Measurements from ENCODE around the gene SNX33.
"Not testable (repeated sequence)": the region's sequence is repeated elsewhere in the genome, so short reads cannot be mapped to it uniquely, and the experiment has no call there.

SNX33 gene

DNA sequence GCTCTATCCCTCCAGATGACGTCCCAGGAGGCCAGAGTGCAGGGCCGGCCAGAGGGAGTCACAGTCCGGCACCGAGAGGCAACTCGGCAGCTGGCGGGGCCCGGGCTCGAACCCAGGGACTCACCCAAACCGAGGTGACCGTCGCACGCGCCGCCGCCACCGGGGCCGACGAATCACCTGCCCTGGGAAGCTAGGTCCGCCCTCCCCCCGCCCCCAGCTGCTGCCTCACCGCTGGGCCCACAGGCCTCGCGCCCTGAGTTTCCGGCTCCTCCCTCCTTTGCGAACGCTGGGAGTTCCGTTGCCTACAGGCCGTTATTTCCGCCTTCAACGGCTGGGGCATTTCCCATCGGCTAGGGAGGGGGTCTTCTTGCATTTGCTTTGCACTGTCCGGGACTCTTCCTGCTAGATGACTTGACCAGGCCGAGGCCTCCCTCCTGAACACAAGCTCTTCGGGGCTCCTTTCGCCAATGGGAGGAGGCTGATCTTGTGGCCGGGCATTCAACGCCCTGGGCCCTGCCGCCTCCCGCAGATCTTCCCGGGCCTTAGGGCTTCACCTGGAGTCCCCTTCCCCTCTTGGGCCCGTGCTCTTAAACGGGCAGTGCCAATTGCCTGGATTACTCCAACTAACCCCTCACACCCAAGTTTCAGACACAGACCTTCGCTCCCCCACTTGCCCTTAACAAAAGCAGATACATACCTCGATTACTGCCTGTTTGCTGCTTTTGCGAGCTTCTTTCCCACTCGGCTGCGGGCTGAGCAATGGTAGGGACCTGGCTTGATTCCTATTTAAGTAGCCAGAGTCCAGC is 22.0 kb upstream of the SNX33 start, which contains the start of gene SNUPN:
TSS of gene SNUPN (minus strand) at position 184 of the 806 bp plus-strand sequence. CDS start 4,674 bp downstream, outside the sequence.
- Histone ChIP-seq H3K4me3 (ENCODE audit: low read length) (peak within 1 kb of the TSS; percentile 97), H3K9ac (ENCODE audit: low read depth, low read length) (peak within 1 kb of the TSS; percentile 96), H3K27ac (ENCODE audit: low read depth, low read length) (peak within 1 kb of the TSS; percentile 100), H3K9me3 (ENCODE audit: insufficient read depth, low read depth, low read length) (no peaks in the 10 kb centered on the region), H3K4me1 (ENCODE audit: insufficient read depth, low read length) (no peaks in the 10 kb centered on the region; the same call in 1 of the 2 replicates), H3K27me3 (ENCODE audit: insufficient read depth, low read length) (no peaks in the 10 kb centered on the region), H3K36me3 (ENCODE audit: insufficient read depth, low read length) (peaks cover 4% of the 10 kb centered on the region)
- 2% methylated on average over 47 of the region's 47 CpGs for WGBS

DNA sequence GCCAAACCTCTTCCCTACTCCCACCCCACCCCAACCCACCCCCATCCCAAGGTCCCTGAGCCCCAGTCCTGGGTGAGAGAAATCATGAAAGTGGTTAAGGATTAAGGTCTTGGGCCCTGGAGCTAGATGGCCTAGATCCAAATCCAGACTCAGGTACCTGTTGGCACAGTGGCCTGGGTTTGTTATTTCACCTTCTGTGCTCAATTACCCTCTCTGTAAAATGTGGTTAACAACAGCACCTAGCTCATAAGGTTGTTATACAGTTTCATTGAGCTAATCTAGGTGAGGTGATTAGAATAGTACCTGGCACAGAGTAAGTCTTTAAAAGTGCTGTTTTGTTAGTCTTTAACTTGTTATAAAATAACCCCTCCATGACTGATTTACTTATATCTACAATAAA is 15.8 kb upstream of the SNX33 start:
- Histone ChIP-seq H3K27me3 (ENCODE audit: insufficient read depth, low read length) (no peaks in the 10 kb centered on the region), H3K4me1 (ENCODE audit: insufficient read depth, low read length) (no peaks in the 10 kb centered on the region; the same call in 1 of the 2 replicates), H3K36me3 (ENCODE audit: insufficient read depth, low read length) (no peaks in the 10 kb centered on the region), H3K4me3 (ENCODE audit: low read length) (no peak overlapping the region), H3K9me3 (ENCODE audit: insufficient read depth, low read depth, low read length) (no peaks in the 10 kb centered on the region), H3K27ac (ENCODE audit: low read depth, low read length) (no peak overlapping the region), H3K9ac (ENCODE audit: low read depth, low read length) (no peak overlapping the region)

DNA sequence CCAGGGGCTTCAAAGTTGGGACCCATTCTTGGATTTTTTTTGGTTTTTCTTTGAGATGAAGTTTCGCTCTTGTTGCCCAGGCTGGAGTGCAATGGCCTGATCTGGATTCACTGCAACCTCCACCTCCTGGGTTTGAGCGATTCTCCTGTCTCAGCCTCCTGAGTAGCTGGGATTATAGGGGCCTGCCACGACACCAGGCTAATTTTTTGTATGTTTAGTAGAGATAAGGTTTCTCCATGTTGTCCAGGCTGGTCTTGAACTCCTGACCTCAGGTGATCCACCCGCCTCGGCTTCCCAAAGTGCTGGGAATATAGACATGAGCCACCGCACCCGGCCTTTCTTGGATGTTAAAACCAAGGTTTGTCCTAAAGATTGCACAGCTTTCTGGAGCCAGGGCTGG is 13.8 kb upstream of the SNX33 start:
- H3K27ac ChIP-seq (ENCODE audit: low read depth, low read length); H3K4me1 ChIP-seq (ENCODE audit: insufficient read depth, low read length); H3K36me3 ChIP-seq (ENCODE audit: insufficient read depth, low read length); H3K27me3 ChIP-seq (ENCODE audit: insufficient read depth, low read length); H3K9me3 ChIP-seq (ENCODE audit: insufficient read depth, low read depth, low read length); H3K9ac ChIP-seq (ENCODE audit: low read depth, low read length); H3K4me3 ChIP-seq (ENCODE audit: low read length): not testable (repeated sequence)
- 94% methylated on average over 7 of the region's 7 CpGs for WGBS

DNA sequence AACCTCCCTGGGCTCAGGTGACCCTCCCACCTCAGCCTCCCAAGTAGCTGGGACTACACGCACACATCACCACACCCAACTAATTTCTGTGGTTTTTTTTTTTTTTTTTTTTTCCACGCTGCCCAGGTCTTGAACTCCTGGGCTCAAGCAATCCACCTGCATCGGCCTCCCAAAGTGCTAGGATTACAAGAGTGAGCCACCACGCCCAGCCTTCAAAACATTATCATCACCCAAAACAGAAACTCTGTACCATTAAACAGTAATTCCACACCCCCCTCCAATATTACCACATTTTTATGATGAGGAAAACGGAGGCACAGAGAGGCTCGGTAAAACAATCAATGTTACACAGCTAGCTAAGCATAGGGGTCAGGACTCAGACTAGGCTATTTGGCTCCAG is 11.7 kb upstream of the SNX33 start:
- Histone ChIP-seq H3K4me3 (ENCODE audit: low read length) (no peak overlapping the region), H3K9me3 (ENCODE audit: insufficient read depth, low read depth, low read length) (no peaks in the 10 kb centered on the region), H3K27me3 (ENCODE audit: insufficient read depth, low read length) (no peaks in the 10 kb centered on the region), H3K9ac (ENCODE audit: low read depth, low read length) (no peak overlapping the region), H3K27ac (ENCODE audit: low read depth, low read length) (no peak overlapping the region), H3K4me1 (ENCODE audit: insufficient read depth, low read length) (peaks cover 9% of the 10 kb centered on the region), H3K36me3 (ENCODE audit: insufficient read depth, low read length) (no peaks in the 10 kb centered on the region; the same call in 1 of the 2 replicates)
- WGBS: 92% methylated on average over 6 of the region's 6 CpGs

DNA sequence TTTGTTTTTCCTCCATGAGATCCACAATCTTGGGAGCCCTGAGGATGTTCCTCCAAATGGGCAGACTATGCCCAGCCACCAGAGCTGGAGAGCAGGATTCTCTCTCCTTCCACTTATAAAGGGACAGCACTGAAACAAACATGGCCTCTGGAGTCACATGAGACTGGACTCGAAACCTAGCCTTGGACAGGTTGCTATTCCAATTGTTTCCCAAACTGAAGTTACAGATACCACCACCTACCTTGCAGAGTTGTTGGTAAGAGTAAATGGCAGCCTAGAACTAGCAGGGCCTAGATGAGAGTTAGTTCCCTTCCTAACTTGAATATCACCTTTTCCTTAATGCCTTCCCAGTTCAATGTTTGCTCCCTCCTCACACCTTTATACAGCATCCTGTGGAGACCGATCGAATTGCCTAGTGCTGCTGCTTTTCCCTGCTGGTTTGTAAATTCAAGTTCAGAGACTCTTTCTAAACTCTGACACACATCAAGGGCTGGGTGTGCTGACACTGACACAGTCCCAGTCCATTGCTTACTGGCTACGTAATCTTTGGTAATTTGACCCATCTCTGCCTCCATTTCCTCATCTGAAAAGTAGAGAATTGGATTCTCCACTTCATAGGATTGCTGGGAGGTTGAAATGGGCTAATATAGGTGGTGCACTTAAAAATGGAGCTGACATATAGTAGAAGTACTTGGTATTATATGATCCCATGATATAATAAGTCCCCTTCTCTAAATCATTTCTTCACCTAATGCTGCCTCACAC is 10.3 kb upstream of the SNX33 start:
- no peaks in the 10 kb centered on the region; the same call in 1 of the 2 replicates for H3K36me3 ChIP-seq (ENCODE audit: insufficient read depth, low read length)
- WGBS: 82% methylated on average over 4 of the region's 4 CpGs
- no peak overlapping the region for H3K27ac ChIP-seq (ENCODE audit: low read depth, low read length)
- H3K4me3 ChIP-seq (ENCODE audit: low read length): peak overlapping the region; percentile 95
- no peak overlapping the region for H3K9ac ChIP-seq (ENCODE audit: low read depth, low read length)
- H3K27me3 ChIP-seq (ENCODE audit: insufficient read depth, low read length): no peaks in the 10 kb centered on the region
- peaks cover 9% of the 10 kb centered on the region for H3K4me1 ChIP-seq (ENCODE audit: insufficient read depth, low read length)
- H3K9me3 ChIP-seq (ENCODE audit: insufficient read depth, low read depth, low read length): no peaks in the 10 kb centered on the region

DNA sequence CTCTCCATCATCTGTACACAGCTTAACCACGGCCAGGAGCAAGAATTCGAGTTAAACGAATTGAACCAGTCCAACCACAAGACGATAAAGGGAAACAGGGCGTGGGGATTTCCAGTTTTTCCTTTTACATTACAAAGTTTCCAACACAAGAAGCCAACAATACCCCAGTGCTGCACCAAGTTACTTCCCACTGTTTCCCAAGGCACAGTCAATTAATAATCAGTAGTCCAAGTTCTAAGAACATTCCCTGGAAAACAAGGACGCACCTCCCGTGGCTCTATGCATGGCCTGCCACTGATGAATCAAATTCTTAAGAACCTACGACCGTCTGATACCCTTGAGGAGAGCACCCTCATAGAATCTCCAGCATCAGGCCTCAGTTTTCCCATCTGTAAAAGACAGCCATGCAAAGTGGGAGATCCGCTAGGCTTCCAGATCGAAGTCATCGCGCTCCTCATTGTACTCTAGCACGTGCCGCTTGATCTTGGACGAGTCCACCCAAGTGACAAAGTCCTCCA is 8.5 kb upstream of the SNX33 start:
- peaks cover 9% of the 10 kb centered on the region for H3K4me1 ChIP-seq (ENCODE audit: insufficient read depth, low read length)
- no peaks in the 10 kb centered on the region for H3K27me3 ChIP-seq (ENCODE audit: insufficient read depth, low read length)
- peak overlapping the region; percentile 99 for H3K9ac ChIP-seq (ENCODE audit: low read depth, low read length)
- H3K4me3 ChIP-seq (ENCODE audit: low read length): peak overlapping the region; percentile 95
- WGBS: 2% methylated on average over 16 of the region's 16 CpGs
- peak overlapping the region; percentile 91 for H3K27ac ChIP-seq (ENCODE audit: low read depth, low read length)
- H3K36me3 ChIP-seq (ENCODE audit: insufficient read depth, low read length): no peaks in the 10 kb centered on the region; the same call in 1 of the 2 replicates
- H3K9me3 ChIP-seq (ENCODE audit: insufficient read depth, low read depth, low read length): no peaks in the 10 kb centered on the region

DNA sequence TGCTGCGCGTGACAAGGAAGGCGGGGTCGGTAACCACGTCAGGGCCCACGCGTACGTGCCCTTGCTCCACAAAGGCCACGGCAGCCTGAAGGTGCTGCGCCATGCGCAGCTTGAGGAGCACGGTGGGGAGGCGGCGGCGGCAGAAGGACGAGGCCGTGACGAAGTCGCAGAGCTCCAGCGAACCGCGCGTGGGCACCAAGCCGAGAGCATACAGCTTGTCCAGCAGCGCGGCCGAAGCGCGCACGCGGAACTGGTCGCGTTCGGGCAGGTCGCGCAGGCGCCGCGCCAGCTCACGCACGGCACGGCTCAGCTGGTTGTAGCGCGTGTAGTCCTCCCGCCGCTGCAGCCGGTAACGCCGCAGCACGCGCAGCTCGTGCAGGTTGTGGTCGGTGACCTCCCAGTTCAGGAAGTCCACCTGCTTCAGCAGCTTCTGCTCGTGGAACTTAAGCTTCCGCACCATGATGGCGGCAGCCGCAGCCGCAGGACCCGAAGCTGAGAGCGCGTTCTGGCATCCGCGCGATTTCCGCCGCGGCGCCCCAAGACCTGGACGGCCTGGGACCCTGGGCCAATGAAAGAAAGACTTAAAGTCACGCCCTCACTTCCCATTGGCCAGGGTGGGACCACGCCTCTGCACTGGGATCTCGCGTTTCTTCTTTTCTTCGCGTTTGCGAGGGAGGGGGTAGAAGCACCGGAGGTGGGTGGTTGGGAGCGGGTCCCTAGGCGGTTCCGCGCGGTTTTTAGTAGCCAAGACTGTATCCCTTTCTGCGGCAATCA is 7.8 kb upstream of the SNX33 start, which contains the start of gene IMP3:
TSS of gene IMP3 (minus strand) at position 516 of the 774 bp plus-strand sequence. CDS start at position 460, 56 bp downstream.
- Histone ChIP-seq H3K4me1 (ENCODE audit: insufficient read depth, low read length) (peaks cover 9% of the 10 kb centered on the region; the same call in 1 of the 2 replicates), H3K4me3 (ENCODE audit: low read length) (peak within 1 kb of the TSS; percentile 95)

DNA sequence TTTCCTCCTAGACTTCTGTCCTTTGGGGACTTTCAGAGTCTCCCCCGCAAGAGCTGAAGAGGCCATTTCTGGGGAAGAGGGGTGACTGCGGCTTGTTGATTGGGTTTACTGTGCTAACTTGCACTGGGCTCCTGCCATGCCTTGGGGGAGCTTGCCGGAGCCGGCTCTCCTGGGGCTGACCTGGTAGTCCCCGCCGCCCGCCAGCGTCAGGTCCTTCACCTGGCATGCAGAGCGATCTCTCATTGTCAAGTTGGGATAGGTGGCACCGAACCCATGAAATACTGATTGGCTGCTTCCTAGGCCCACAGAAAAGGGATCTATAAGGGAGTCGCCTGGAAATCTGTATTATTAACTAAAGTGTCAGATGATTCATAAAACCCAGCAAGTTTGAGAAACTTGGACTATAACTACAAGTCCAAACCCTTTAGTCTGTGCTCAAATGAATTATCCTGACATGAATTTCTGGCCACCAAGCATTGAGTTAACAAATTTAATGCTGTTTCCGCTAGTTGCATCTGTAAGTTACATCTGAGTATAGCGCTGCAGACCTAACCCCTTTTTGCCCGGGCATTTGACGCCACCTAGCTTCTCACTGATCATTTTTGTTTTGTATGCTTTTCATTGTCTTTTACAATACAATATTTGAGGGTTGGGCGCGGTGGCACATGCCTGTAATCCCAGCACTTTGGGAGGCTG is 7.1 kb upstream of the SNX33 start:
- Histone ChIP-seq H3K4me3 (ENCODE audit: low read length) (peak overlapping the region; percentile 95), H3K27ac (ENCODE audit: low read depth, low read length) (peak overlapping the region; percentile 91), H3K4me1 (ENCODE audit: insufficient read depth, low read length) (peaks cover 9% of the 10 kb centered on the region; the same call in 1 of the 2 replicates), H3K9me3 (ENCODE audit: insufficient read depth, low read depth, low read length) (no peaks in the 10 kb centered on the region), H3K9ac (ENCODE audit: low read depth, low read length) (peak overlapping the region; percentile 99), H3K36me3 (ENCODE audit: insufficient read depth, low read length) (no peaks in the 10 kb centered on the region; the same call in 1 of the 2 replicates), H3K27me3 (ENCODE audit: insufficient read depth, low read length) (no peaks in the 10 kb centered on the region)
- WGBS: 11% methylated on average over 17 of the region's 17 CpGs

More for the DNA sequence above, 7.8 kb upstream of the SNX33 start, which contains the start of gene IMP3:
- peak within 1 kb of the TSS; percentile 91 for H3K27ac ChIP-seq (ENCODE audit: low read depth, low read length)
- H3K9ac ChIP-seq (ENCODE audit: low read depth, low read length): peak within 1 kb of the TSS; percentile 99
- H3K36me3 ChIP-seq (ENCODE audit: insufficient read depth, low read length): no peaks in the 10 kb centered on the region; the same call in 1 of the 2 replicates
- no peaks in the 10 kb centered on the region for H3K27me3 ChIP-seq (ENCODE audit: insufficient read depth, low read length)
- no peaks in the 10 kb centered on the region for H3K9me3 ChIP-seq (ENCODE audit: insufficient read depth, low read depth, low read length)
- WGBS: under 1% methylated on average over 75 of the region's 83 CpGs

DNA sequence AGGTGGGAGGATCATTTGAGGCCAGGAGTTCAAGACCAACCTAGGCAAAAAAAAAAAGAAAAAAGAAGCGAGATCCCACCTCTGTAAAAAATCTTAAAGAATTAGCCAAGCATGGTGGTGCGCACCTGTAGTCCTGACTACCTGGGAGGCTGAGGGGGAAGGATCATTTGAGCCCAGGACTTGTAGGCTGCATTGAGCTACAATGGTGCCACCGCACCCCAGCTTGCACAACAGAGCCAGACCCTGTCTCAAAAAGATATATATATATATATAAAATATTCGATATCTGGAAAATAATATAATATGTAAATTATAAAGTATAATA is 6.6 kb upstream of the SNX33 start:
- H3K27me3 ChIP-seq (ENCODE audit: insufficient read depth, low read length): peaks cover 5% of the 10 kb centered on the region
- no peaks in the 10 kb centered on the region; the same call in 1 of the 2 replicates for H3K36me3 ChIP-seq (ENCODE audit: insufficient read depth, low read length)
- peaks cover 9% of the 10 kb centered on the region; the same call in 1 of the 2 replicates for H3K4me1 ChIP-seq (ENCODE audit: insufficient read depth, low read length)
- 81% methylated on average over 2 of the region's 4 CpGs for WGBS
- H3K9me3 ChIP-seq (ENCODE audit: insufficient read depth, low read depth, low read length): no peaks in the 10 kb centered on the region
- no peak overlapping the region for H3K27ac ChIP-seq (ENCODE audit: low read depth, low read length)
- H3K9ac ChIP-seq (ENCODE audit: low read depth, low read length): peak overlapping the region; percentile 99
- H3K4me3 ChIP-seq (ENCODE audit: low read length): peak overlapping the region; percentile 95

DNA sequence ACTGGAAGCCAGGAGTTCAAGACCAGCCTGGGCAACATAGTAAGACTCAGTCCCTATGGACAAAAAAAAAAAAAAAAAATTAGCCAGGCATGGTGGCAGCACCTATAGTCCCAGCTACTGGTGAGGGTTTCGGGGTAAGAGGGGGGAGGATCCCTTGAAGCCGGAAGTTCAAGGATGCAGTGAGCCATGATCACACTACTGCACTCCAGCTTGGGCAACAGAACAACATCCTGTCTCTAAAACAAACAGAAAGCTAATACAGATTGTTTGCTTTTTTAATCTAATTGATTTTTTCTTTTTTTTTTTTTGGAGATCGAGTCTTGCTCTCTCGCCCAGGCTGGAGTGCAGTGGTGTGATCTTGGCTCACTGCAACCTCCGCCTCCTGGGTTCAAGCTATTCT is 6.1 kb upstream of the SNX33 start:
- Histone ChIP-seq H3K4me3 (ENCODE audit: low read length) (no peak overlapping the region), H3K4me1 (ENCODE audit: insufficient read depth, low read length) (peaks cover 9% of the 10 kb centered on the region; the same call in 1 of the 2 replicates), H3K9ac (ENCODE audit: low read depth, low read length) (no peak overlapping the region), H3K27ac (ENCODE audit: low read depth, low read length) (no peak overlapping the region), H3K27me3 (ENCODE audit: insufficient read depth, low read length) (peaks cover 9% of the 10 kb centered on the region), H3K36me3 (ENCODE audit: insufficient read depth, low read length) (no peaks in the 10 kb centered on the region; the same call in 1 of the 2 replicates), H3K9me3 (ENCODE audit: insufficient read depth, low read depth, low read length) (no peaks in the 10 kb centered on the region)
- 84% methylated on average over 5 of the region's 5 CpGs for WGBS
